Parathyroid adenoma (tissue), 2 donors: ENCODE measurements around the gene ADAM12.
"Not testable (repeated sequence)": the region's sequence is repeated elsewhere in the genome, so short reads cannot be mapped to it uniquely, and the experiment has no call there.

Experiments
- H2AFZ ChIP-seq: fragments of 300-600 bp; sonication (generic); one replicate; pipeline ENCODE4 v1.7.0; 2017; ENCODE audit warnings: antibody characterized with exemption, mild to moderate bottlenecking
- H3K27ac ChIP-seq: fragments of 300-600 bp; sonication (generic); one replicate; pipeline ENCODE4 v1.7.0; 2017
- H3K27me3 ChIP-seq: fragments of 300-600 bp; sonication (generic); one replicate; pipeline ENCODE4 v1.7.0; 2017; ENCODE audit warnings: low read length; ENCODE audit not compliant: control insufficient read depth, insufficient read depth
- H3K36me3 ChIP-seq: fragments of 300-600 bp; sonication (generic); one replicate; pipeline ENCODE4 v1.7.0; 2017; ENCODE audit warnings: low read length; ENCODE audit not compliant: control insufficient read depth, insufficient read depth
- H3K4me1 ChIP-seq: fragments of 300-600 bp; sonication (generic); one replicate; pipeline ENCODE4 v1.7.0; 2017; ENCODE audit warnings: control low read depth
- H3K4me2 ChIP-seq: fragments of 300-600 bp; sonication (generic); one replicate; pipeline ENCODE4 v1.7.0; 2017; ENCODE audit warnings: low read length
- H3K4me3 ChIP-seq: fragments of 300-600 bp; sonication (generic); one replicate; pipeline ENCODE4 v1.7.0; 2017; ENCODE audit warnings: low read depth, low read length
- H3K79me2 ChIP-seq: fragments of 300-600 bp; sonication (generic); one replicate; pipeline ENCODE4 v1.7.0; 2017; ENCODE audit warnings: control low read depth
- H3K9ac ChIP-seq: fragments of 300-600 bp; sonication (generic); one replicate; pipeline ENCODE4 v1.7.0; 2017; ENCODE audit warnings: mild to moderate bottlenecking
- H3K9me3 ChIP-seq: fragments of 300-600 bp; sonication (generic); one replicate; pipeline ENCODE4 v1.7.0; 2017; ENCODE audit warnings: low read length; ENCODE audit not compliant: control insufficient read depth
- TF ChIP-seq, protein P1 (sequence below): fragments of 300-600 bp; sonication (generic); IDR thresholded peaks from one replicate; pipeline ENCODE4 v1.7.0; 2017; ENCODE audit warnings: antibody characterized with exemption, mild to moderate bottlenecking
- donor health status: primary hyperparathyroidism.

Gene ADAM12

DNA sequence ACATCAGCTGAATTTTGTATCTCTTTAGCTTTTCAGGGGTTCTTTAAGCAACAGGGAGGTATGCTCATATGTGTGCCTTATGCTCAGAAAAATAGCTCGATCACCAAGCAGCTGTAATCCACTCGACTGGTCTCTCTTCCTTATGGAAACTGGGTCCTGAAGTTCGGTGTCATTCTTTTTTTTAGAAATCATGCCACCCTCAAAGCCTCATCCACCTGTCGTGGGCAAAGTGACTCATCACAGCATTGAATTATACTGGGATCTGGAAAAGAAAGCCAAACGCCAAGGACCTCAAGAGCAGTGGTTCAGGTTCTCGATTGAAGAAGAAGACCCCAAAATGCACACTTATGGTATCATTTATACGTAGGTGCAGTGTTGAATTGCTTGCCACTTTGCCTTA is 408.3 kb downstream of the ADAM12 start:
- Histone ChIP-seq H3K79me2 (no peaks in the 10 kb centered on the region), H3K27ac (no peak overlapping the region), H3K4me1 (no peaks in the 10 kb centered on the region), H3K36me3 (no peaks in the 10 kb centered on the region), H3K9ac (no peak overlapping the region), H3K9me3 (no peaks in the 10 kb centered on the region), H2AFZ (no peak overlapping the region), H3K27me3 (no peaks in the 10 kb centered on the region), H3K4me3 (no peak overlapping the region), H3K4me2 (no peak overlapping the region)
- TF ChIP-seq, protein P1, sequence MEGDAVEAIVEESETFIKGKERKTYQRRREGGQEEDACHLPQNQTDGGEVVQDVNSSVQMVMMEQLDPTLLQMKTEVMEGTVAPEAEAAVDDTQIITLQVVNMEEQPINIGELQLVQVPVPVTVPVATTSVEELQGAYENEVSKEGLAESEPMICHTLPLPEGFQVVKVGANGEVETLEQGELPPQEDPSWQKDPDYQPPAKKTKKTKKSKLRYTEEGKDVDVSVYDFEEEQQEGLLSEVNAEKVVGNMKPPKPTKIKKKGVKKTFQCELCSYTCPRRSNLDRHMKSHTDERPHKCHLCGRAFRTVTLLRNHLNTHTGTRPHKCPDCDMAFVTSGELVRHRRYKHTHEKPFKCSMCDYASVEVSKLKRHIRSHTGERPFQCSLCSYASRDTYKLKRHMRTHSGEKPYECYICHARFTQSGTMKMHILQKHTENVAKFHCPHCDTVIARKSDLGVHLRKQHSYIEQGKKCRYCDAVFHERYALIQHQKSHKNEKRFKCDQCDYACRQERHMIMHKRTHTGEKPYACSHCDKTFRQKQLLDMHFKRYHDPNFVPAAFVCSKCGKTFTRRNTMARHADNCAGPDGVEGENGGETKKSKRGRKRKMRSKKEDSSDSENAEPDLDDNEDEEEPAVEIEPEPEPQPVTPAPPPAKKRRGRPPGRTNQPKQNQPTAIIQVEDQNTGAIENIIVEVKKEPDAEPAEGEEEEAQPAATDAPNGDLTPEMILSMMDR = no peak

DNA sequence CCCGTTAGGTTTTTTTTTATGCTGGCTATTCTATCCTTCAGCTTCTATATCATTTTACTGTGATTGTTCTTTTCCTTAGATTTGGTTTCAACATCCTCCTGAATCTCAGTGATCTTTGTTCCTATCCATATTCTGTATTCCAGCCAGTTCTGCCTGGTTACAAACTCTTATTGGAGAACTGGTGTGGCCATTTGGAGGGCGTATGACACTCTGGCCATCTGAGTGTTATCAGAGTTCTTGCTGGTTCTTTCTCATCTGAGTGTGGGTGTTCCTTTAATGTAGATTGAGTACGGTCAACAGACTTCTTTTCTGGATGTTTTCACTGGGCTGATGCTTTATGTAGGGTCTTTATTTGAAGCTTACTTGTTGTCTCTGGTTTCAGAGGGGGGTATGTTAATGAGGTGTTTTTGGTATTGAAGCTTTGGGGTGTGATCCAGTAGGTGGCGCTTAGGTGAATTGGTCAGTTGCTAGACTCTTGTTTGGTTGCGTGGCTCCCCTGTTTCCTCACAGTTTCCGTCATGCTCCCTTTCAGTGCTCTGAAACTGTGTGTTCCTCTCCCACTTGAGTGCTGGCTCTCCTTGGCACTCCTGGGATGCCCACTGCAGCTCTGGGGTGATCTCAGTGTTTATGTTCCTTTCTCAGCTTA is 411.2 kb downstream of the ADAM12 start:
- no peaks in the 10 kb centered on the region for H3K4me1 ChIP-seq
- no peak overlapping the region for H3K4me3 ChIP-seq
- no peak overlapping the region for H3K27ac ChIP-seq
- no peaks in the 10 kb centered on the region for H3K79me2 ChIP-seq
- H3K9me3 ChIP-seq = no peaks in the 10 kb centered on the region
- no peak overlapping the region for H3K4me2 ChIP-seq
- TF ChIP-seq, protein P1 = no peak
- H2AFZ ChIP-seq = no peak overlapping the region
- no peak overlapping the region for H3K9ac ChIP-seq
- H3K27me3 ChIP-seq = no peaks in the 10 kb centered on the region
- H3K36me3 ChIP-seq = no peaks in the 10 kb centered on the region

- not testable (repeated sequence) for H3K27me3 ChIP-seq, H3K9me3 ChIP-seq, H2AFZ ChIP-seq, H3K4me3 ChIP-seq, H3K4me1 ChIP-seq, H3K36me3 ChIP-seq, H3K9ac ChIP-seq, H3K4me2 ChIP-seq, H3K27ac ChIP-seq, H3K79me2 ChIP-seq
Observed at GRCh38 chr10:125970077-125970630, 418.1 kb downstream of the ADAM12 start.

DNA sequence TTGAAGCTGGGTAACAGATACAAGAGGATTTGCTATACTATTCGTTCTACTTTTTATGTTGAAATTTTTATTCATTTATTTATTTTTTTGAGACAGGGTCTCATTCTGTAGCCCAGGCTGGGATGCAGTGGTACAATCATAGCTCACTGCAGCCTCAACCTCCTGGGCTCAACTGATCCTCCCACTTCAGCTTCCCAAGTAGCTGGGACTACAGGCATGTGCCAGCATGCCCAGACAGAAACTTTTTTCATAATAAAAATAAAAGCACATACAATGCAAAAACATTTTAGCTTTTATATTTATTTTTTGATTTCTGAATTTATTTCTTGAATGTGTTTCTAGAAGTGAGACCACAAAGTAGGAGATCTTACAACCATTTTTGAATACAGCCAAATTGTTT is 420.7 kb downstream of the ADAM12 start:
- no peaks in the 10 kb centered on the region for H3K4me1 ChIP-seq
- H3K79me2 ChIP-seq = no peaks in the 10 kb centered on the region
- no peak overlapping the region for H3K4me2 ChIP-seq
- no peak overlapping the region for H2AFZ ChIP-seq
- H3K4me3 ChIP-seq = no peak overlapping the region
- no peak overlapping the region for H3K27ac ChIP-seq
- H3K36me3 ChIP-seq = no peaks in the 10 kb centered on the region
- no peak overlapping the region for H3K9ac ChIP-seq
- no peaks in the 10 kb centered on the region for H3K9me3 ChIP-seq
- TF ChIP-seq, protein P1 = no peak
- H3K27me3 ChIP-seq = no peaks in the 10 kb centered on the region

- H3K27me3 ChIP-seq = no peaks in the 10 kb centered on the region
- H3K27ac ChIP-seq = no peak overlapping the region
- H3K36me3 ChIP-seq = no peaks in the 10 kb centered on the region
- no peaks in the 10 kb centered on the region for H3K9me3 ChIP-seq
- no peaks in the 10 kb centered on the region for H3K79me2 ChIP-seq
- TF ChIP-seq, protein P1 = no peak
- no peak overlapping the region for H3K4me2 ChIP-seq
- H2AFZ ChIP-seq = no peak overlapping the region
- no peak overlapping the region for H3K9ac ChIP-seq
- no peak overlapping the region for H3K4me3 ChIP-seq
- H3K4me1 ChIP-seq = no peaks in the 10 kb centered on the region
Observed at GRCh38 chr10:125964558-125964957, 423.7 kb downstream of the ADAM12 start.
